Immature natural killer cell (primary cell): ENCODE measurements around the gene SLC26A9. TPM values are rescaled to one million over a fixed set of nuclear protein-coding genes. Genes with fewer than 3 reads are reported as not detected.
A peak's percentile ranks its signal among the peaks of the same experiment; 100 is the strongest.

ENCODE experiments used
- DNase-seq, 3 donors: peaks; one replicate each; pipeline ENCODE4 v3.0.0; 2022; ENCODE audit warnings: mixed read lengths in 1 of 3
- H3K27ac Mint-ChIP-seq, 6 donors: one replicate each; pipeline ENCODE4 v1.8.0; 2020; ENCODE audit warnings: mixed read lengths in 6 of 6, mild to moderate bottlenecking in 5 of 6, inconsistent platforms in 4 of 6, moderate library complexity in 3 of 6
- H3K27me3 Mint-ChIP-seq, 3 donors: one replicate each; pipeline ENCODE4 v1.8.0; 2020 to 2021; ENCODE audit warnings: low read depth in 3 of 3, mild to moderate bottlenecking in 3 of 3, mixed read lengths in 3 of 3, moderate library complexity in 3 of 3, inconsistent platforms in 1 of 3
- H3K36me3 Mint-ChIP-seq, 3 donors: one replicate each; pipeline ENCODE4 v1.8.0; 2020; ENCODE audit warnings: mixed read lengths in 3 of 3, inconsistent platforms in 2 of 3, mild to moderate bottlenecking in 2 of 3
- H3K4me1 Mint-ChIP-seq, 2 donors: one replicate each; pipeline ENCODE4 v1.8.0; 2020; ENCODE audit warnings: inconsistent platforms in 2 of 2, mild to moderate bottlenecking in 2 of 2, mixed read lengths in 2 of 2, moderate library complexity in 1 of 2
- H3K4me3 Mint-ChIP-seq, 5 donors: one replicate each; pipeline ENCODE4 v1.8.0; 2020; ENCODE audit warnings: mild to moderate bottlenecking in 5 of 5, mixed read lengths in 5 of 5, inconsistent platforms in 3 of 5, moderate library complexity in 3 of 5
- H3K9me3 Mint-ChIP-seq, 6 donors: one replicate each; pipeline ENCODE4 v1.8.0; 2020; ENCODE audit warnings: mild to moderate bottlenecking in 6 of 6, mixed read lengths in 6 of 6, inconsistent platforms in 4 of 6, moderate library complexity in 3 of 6
- polyA plus RNA-seq, 3 donors: library from polyadenylated mRNA; unstranded; fragments of 300-500 nt; fragmentation: Illumina TruSeq; gene quantifications; one replicate each; pipeline ENCODE4 v1.2.3, GENCODE V29; 2021

The SLC26A9 gene
- polyA plus RNA-seq, 3 donors from 2014 or later: not detected

DNA sequence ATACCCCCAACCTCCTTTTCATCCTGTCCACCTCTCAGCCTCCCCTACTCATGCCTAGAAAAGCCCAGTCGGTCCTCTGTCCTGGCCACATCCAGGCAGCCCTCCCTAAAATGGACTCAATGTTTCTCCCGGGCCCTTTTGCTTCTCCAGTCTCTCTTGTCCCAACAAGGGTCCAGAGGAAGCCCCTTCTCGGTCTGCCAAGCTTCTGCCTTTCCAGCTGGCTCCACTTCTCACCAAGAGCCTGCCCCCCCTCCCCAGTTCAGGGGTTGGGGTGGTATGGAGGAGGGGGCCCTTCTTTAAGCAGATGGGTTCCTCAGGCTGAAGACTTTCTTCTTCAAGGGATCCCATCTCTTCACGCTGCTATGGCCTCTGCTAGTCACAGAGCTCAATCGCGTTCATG, 36.0 kb upstream of the SLC26A9 start:
- H3K4me3 Mint-ChIP-seq: no peak overlapping the region
- H3K27ac Mint-ChIP-seq: peak overlapping the region in 1 of 6 donors; percentile 29
- no peak for DNase-seq
- peaks cover 0 to 7% (median 4%) of the 10 kb centered on the region in 3 donors for H3K27me3 Mint-ChIP-seq
- no peaks in the 10 kb centered on the region for H3K4me1 Mint-ChIP-seq
- no peaks in the 10 kb centered on the region for H3K36me3 Mint-ChIP-seq
- H3K9me3 Mint-ChIP-seq: no peaks in the 10 kb centered on the region

DNA sequence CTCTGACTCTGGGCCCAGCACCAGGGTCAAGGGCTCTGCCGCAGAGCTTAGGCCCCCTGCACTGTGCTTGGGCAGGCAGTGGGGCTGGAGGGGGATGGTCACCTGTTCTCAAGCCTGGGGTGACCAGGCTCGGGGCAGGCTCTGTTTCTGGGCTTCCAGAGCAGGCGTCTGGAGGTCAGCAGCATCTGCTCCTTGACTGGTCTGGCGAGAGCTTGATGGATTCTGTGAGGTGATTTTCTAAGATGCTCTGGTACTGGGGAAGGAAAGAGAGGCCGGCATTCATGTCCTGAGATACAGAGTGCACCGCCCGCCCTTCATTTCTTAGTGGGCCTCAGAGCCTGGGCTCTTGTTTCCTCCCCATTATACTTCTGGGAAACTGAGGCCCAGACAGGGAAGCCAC, 35.4 kb upstream of the SLC26A9 start:
- H3K27me3 Mint-ChIP-seq: peaks cover 0 to 9% (median 4%) of the 10 kb centered on the region in 3 donors
- no peaks in the 10 kb centered on the region for H3K4me1 Mint-ChIP-seq
- H3K9me3 Mint-ChIP-seq: no peaks in the 10 kb centered on the region
- H3K36me3 Mint-ChIP-seq: no peaks in the 10 kb centered on the region
- no peak overlapping the region for H3K4me3 Mint-ChIP-seq
- no peak for DNase-seq
- no peak overlapping the region for H3K27ac Mint-ChIP-seq

- peak; percentile 53 to 69 (median 66) for DNase-seq
- no peak overlapping the region for H3K27ac Mint-ChIP-seq
- no peaks in the 10 kb centered on the region for H3K9me3 Mint-ChIP-seq
- H3K4me1 Mint-ChIP-seq: no peaks in the 10 kb centered on the region
- H3K27me3 Mint-ChIP-seq: peaks cover 0 to 9% (median 4%) of the 10 kb centered on the region in 3 donors
- H3K4me3 Mint-ChIP-seq: no peak overlapping the region
- no peaks in the 10 kb centered on the region for H3K36me3 Mint-ChIP-seq
These were observed 34.3 kb upstream of the SLC26A9 start for GRCh38 chr1:205977402-205978014.

DNA sequence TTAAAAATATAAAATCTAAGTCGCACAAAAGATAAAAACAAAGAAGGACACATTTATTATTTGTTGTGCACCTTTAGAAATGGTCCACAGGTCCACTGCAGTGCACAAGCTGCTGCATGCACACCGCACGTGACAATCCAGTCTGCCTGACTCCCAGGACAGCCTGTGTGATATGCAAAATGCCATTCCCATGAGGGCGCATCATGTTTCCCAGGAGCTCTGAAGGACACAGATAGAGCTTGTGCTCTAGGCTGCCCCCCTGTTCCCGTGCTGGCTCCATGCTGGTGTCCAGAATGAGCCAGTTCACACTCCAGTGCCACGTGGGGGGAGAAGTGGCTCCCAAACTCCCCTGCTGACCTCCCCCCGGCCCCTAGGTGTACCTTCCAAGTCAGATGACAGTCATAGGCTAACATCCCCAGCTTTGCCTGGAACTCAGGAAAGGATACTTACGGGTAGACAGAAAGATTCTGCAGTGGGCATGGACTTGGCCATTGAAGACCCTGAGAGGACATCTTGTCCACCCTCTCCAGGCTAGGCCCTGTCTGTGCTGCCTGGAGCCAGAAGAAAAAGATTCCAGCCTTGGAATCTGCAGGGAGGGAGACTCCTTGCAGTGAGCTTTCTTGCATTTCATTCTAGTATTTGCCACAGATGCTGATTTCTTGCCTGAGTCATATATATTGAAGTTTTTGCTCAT, 33.6 kb upstream of the SLC26A9 start:
- H3K27ac Mint-ChIP-seq: no peak overlapping the region
- DNase-seq: no peak
- no peaks in the 10 kb centered on the region for H3K9me3 Mint-ChIP-seq
- no peak overlapping the region for H3K4me3 Mint-ChIP-seq
- H3K36me3 Mint-ChIP-seq: no peaks in the 10 kb centered on the region
- peaks cover 0 to 9% (median 4%) of the 10 kb centered on the region in 3 donors for H3K27me3 Mint-ChIP-seq
- H3K4me1 Mint-ChIP-seq: no peaks in the 10 kb centered on the region

- Mint-ChIP-seq H3K9me3 (no peaks in the 10 kb centered on the region), H3K4me3 (no peak overlapping the region), H3K27ac (no peak overlapping the region), H3K27me3 (peaks cover 0 to 9% (median 4%) of the 10 kb centered on the region in 3 donors), H3K36me3 (no peaks in the 10 kb centered on the region), H3K4me1 (no peaks in the 10 kb centered on the region)
- no peak for DNase-seq
These were observed 32.8 kb upstream of the SLC26A9 start for GRCh38 chr1:205976036-205976435.

- no peaks in the 10 kb centered on the region for H3K9me3 Mint-ChIP-seq
- H3K36me3 Mint-ChIP-seq: no peaks in the 10 kb centered on the region
- H3K27me3 Mint-ChIP-seq: peaks cover 0 to 9% (median 4%) of the 10 kb centered on the region in 3 donors
- H3K27ac Mint-ChIP-seq: no peak overlapping the region
- H3K4me3 Mint-ChIP-seq: no peak overlapping the region
- no peak for DNase-seq
- H3K4me1 Mint-ChIP-seq: no peaks in the 10 kb centered on the region
These were observed 32.2 kb upstream of the SLC26A9 start for GRCh38 chr1:205975387-205975998.

DNA sequence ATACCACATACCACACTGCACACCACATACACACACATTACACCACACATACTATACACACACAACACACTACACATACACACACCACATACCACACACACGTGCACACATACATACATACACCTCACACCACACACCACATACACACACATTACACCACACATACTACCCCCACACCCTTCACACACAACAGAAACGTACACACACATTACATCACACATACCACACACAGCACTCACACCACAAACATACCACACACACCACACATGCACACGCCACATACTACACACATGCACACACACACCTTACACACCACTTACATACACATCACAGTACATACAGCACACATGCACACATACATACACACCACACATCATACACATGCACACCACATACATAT, 31.5 kb upstream of the SLC26A9 start:
- Mint-ChIP-seq H3K27ac (peak overlapping the region in 2 of 6 donors; percentile 25 to 33), H3K27me3 (peaks cover 0 to 9% (median 4%) of the 10 kb centered on the region in 3 donors), H3K9me3 (no peaks in the 10 kb centered on the region), H3K4me3 (no peak overlapping the region), H3K4me1 (no peaks in the 10 kb centered on the region), H3K36me3 (no peaks in the 10 kb centered on the region)
- DNase-seq: no peak

GRCh38 chr1:205973377-205974232, 30.3 kb upstream of the SLC26A9 start:
- H3K4me3 Mint-ChIP-seq: no peak overlapping the region
- H3K27me3 Mint-ChIP-seq: peaks cover 0 to 6% (median 4%) of the 10 kb centered on the region in 3 donors
- DNase-seq: no peak
- no peaks in the 10 kb centered on the region for H3K4me1 Mint-ChIP-seq
- peak overlapping the region in 2 of 6 donors; percentile 25 to 42 for H3K27ac Mint-ChIP-seq
- H3K36me3 Mint-ChIP-seq: no peaks in the 10 kb centered on the region
- H3K9me3 Mint-ChIP-seq: no peaks in the 10 kb centered on the region

DNA sequence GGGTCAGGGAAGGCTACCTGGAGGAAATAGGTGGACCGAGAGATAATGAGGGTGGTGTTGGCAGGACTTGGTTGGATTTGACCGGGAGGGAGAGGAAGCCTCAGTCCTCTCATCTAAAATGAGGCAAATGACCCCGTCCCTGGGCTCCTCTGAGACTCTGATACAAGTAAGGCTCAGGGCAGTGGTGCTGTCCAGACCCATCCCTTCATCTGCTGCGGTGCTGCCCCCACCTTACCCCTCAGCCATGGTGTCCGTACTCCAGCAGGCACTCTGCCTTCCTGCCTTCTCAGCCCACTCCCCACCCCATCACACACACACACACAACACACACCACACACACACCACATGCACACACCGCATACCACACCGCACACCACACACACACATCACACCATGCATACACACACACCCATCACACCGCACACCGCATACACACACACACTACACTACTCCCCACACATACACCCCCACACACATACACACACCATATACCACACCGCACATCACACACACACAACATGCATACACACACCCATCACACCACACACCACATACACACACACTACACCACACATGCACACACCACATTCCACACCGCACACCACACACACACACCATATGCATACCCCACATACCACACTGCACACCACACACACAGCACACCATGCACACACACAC, 29.4 kb upstream of the SLC26A9 start:
- Mint-ChIP-seq H3K4me1 (no peaks in the 10 kb centered on the region), H3K4me3 (no peak overlapping the region), H3K27me3 (peaks cover 0 to 6% (median 4%) of the 10 kb centered on the region in 3 donors), H3K36me3 (no peaks in the 10 kb centered on the region), H3K9me3 (no peaks in the 10 kb centered on the region), H3K27ac (no peak overlapping the region)
- DNase-seq: no peak

GRCh38 chr1:205972081-205972480, 28.8 kb upstream of the SLC26A9 start:
- Mint-ChIP-seq H3K27ac (no peak overlapping the region), H3K4me1 (no peaks in the 10 kb centered on the region), H3K4me3 (no peak overlapping the region), H3K36me3 (no peaks in the 10 kb centered on the region), H3K27me3 (peaks cover 0 to 6% (median 5%) of the 10 kb centered on the region in 3 donors), H3K9me3 (no peaks in the 10 kb centered on the region)
- DNase-seq: no peak

- Mint-ChIP-seq H3K27ac (no peak overlapping the region), H3K36me3 (no peaks in the 10 kb centered on the region), H3K9me3 (no peaks in the 10 kb centered on the region), H3K4me1 (no peaks in the 10 kb centered on the region), H3K4me3 (no peak overlapping the region), H3K27me3 (peaks cover 0 to 6% (median 5%) of the 10 kb centered on the region in 3 donors)
- no peak for DNase-seq
These were observed 27.8 kb upstream of the SLC26A9 start for GRCh38 chr1:205971082-205971481.

- H3K27me3 Mint-ChIP-seq: peaks cover 0 to 6% (median 5%) of the 10 kb centered on the region in 3 donors
- H3K4me3 Mint-ChIP-seq: no peak overlapping the region
- H3K27ac Mint-ChIP-seq: no peak overlapping the region
- H3K4me1 Mint-ChIP-seq: no peaks in the 10 kb centered on the region
- H3K9me3 Mint-ChIP-seq: no peaks in the 10 kb centered on the region
- H3K36me3 Mint-ChIP-seq: no peaks in the 10 kb centered on the region
- no peak for DNase-seq
These were observed 27.2 kb upstream of the SLC26A9 start for GRCh38 chr1:205970486-205970885.

DNA sequence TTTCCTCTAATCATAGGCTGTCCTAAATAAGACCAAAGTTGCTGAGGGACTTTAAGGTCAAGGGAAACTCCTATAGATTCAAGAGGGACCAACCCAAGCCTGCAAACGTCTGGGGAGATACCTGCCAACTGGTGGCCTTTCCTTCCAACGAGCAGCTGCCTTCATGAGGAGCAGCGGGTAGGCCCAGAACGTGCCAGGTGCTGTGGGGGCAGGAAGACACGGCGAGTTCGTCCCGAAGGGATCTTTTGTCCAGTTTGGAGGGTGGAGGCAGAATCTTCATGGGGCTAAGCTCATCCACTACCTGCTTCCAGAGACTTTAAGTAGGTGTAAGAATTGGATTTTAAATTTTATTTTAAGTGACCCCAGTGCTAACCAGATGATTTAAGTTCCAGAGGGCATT, 26.0 kb upstream of the SLC26A9 start:
- Mint-ChIP-seq H3K9me3 (peaks cover 0 to 2% (median 0%) of the 10 kb centered on the region in 6 donors), H3K36me3 (no peaks in the 10 kb centered on the region), H3K27ac (no peak overlapping the region), H3K4me1 (no peaks in the 10 kb centered on the region), H3K4me3 (no peak overlapping the region), H3K27me3 (peaks cover 0 to 4% (median 4%) of the 10 kb centered on the region in 3 donors)
- no peak for DNase-seq
